ENCODE results near the gene RDH5.

The RDH5 gene

DNA sequence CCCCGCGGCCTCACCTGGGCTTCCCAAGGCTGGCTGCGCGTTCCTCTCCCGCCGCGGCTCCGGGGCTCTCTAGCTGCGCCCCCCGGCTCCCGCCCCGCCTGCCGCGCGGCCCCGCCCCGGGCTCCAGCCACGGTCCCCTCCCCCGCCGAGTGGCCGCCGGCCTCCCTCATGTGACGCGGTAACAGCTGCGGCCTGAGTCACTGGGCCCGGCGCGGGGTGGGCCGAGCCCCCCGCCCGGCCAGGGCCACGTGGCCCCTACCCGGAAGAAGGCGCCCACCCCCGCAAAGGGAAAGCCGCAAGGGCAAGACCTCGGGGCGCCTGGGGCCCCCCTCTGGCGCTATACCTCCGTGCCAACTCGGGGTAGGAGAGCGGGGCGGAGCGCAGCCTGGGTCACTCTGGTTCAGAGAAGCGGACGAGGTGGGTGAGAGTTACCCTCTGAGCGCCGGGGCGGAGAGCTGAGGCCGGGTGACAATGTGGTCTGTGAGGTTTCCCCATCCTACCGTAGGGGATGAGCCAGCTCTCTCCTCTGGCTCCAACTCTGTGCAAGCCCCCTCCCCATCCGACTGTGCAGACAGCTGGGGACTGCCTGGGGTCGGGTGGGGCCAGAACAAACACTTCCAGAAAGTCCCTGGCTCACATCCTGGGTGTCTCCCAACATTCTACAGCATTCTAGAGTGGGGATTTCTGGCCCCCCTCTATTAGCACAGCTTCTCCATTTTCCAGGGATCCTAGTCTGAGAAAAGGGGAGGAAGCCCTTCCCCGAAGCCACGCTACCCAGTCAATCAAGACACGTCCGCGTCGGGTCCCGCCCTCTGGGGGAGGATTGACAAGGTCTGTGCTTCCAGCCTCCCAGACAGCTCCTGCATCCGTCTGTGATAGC lies 9.0 kb downstream of the RDH5 start, which contains the start of gene CD63:
CD63 (minus strand) TSS at position 71 of the 880 bp plus-strand sequence. CDS start 668 bp downstream, outside the sequence.
- peak; percentile 21 for DNase-seq (ENCODE audit: low spot score)

DNA sequence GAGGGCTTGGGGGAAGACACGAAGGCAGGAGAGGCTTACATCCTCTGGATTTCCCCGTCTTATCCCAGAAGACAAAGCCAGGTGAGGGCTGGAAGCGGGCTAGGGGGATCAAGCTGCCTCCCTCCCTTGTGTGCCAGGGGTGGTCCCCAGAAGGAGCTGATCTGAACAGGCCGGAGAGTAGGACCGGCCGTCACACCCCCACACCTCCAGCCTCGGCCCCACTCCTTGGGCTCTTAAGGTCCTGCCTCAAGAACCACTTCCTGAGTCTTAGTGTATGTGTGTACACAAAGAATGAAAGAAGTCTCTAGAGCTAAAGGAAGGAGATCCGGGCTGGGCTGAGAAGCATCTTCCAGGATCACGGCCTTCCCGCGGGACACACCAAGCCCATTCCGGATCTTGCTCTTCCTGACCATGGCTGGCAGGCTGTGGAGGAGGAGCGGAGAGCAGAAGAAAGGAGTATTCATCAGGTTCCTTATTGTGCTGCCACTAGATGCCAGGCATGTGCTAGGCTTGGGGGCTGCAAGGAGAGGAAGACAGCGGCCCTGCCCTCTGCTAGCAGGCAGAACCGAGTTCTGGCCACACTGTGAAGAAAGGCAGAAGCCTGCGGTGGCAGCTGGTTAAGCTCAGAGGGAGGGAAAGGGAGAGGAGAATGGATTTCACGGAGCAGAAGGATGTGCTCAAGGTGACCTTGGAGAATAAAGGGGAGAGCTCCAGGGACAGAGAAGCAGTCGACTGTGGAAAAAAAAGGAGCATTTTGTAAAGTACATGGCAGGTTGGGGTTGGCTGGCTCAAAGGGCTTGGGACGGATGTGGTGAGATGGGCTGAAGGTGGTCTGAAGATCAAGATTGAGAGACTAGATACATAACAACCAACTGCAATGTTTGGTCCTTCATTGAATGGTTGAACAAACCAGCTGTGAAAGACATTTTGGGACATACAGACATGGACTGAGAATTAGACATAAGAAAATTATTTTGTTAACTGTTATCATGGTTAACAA lies 9.9 kb downstream of the RDH5 start:
- no peak for DNase-seq (ENCODE audit: low spot score)

DNA sequence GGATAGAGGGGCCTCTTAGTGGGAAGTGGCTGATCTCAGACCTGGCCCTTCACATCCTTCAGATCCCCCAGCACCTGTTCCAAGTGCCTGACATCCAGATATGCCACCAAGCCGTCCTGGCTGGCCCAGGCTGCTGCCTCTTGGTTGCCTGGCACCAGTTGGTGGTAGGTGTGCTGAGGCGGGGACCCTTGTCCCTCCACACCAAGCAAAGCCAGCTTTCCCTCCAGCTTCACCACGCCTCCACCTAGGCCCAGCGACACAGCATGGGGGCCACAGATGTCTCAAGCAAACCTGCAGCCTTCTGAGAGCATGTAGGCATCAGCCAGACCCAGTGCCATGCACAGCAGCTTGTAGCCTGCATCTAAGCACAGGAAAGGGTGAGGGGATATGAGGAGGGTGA lies 12.1 kb downstream of the RDH5 start:
- no peak for DNase-seq (ENCODE audit: low spot score)

DNA sequence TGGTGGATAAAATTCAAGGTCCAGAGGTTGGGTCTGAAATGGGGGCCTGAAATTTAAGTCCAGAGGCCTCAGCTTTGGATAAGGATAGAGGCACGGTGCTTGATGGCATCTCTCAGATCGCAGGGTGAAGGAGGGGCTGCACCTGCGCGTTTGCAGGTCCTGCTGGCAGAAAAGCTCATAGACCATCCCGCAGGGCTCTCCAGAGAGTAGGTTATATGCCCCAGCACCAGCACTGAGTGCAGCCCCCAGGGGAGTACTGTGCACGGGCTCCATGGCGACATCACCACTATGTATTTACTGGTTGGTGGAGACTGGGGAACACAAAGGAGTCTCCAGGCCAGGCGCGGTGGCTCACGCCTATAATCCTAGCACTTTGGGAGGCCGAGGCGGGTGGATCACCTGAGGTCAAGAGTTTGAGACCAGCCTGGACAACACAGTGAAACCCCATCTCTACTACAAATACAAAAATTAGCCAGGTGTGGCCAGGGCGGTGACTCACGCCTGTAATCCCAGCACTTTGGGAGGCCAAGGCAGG lies 12.9 kb downstream of the RDH5 start:
- no peak for DNase-seq (ENCODE audit: low spot score)

DNA sequence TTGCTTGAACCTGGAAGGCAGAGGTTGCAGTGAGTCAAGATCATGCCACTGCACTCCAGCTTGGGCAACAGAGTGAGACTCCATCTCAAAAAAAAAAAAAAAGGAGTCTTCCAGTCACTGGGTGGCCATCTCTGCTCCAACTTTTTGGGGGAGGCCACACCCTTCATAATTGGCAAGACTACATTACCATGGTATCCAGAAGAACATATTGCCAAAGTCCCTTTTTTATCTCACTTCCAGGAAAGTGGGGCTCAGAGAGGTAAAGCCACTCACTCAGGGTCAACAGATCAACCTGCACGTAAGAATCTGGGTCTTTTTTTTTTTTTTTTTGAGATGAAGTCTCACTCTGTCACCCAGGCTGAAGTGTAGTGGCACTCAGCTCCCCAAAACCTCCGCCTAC lies 13.7 kb downstream of the RDH5 start:
- no peak for DNase-seq (ENCODE audit: low spot score)

DNA sequence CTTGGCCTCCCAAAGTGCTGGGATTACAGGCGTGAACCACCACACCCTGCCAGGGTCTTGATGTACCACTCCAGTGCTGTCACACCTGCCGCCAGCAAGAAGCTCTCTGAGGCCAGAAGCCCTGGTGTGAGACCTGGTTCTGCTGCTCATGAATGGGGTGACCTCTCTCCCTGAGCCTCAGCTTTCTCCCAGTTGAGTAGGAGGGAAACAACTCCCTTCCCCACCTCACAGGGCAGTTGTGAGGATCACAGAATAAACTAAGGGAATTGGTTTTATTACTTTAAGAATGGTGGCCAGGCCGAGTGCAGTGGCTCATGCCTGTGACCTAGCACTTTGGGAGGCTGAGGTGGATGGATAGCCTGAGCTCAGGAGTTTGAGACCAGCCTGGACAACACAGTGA lies 14.4 kb downstream of the RDH5 start:
- DNase-seq (ENCODE audit: low spot score): no peak

DNA sequence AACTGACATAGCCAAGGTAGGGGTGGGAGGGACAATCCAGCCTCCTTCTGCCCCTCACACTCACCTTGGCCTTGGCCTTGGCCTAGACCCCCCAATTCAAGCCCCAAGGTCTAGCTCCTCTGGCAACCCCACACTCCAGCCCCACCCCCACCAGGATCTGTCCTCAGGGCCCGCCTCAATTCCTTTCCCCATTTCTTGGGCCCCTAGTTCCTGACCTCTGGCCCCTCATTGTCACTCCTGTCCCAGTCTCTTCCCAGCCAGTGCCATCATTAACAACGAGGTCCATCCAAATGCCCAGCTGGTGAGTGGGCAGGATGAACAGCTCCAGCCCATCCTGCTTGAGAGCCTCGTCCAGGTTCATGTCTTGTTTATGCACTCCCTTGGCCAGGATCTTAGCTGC lies 15.9 kb downstream of the RDH5 start:
- DNase-seq (ENCODE audit: low spot score): no peak

DNA sequence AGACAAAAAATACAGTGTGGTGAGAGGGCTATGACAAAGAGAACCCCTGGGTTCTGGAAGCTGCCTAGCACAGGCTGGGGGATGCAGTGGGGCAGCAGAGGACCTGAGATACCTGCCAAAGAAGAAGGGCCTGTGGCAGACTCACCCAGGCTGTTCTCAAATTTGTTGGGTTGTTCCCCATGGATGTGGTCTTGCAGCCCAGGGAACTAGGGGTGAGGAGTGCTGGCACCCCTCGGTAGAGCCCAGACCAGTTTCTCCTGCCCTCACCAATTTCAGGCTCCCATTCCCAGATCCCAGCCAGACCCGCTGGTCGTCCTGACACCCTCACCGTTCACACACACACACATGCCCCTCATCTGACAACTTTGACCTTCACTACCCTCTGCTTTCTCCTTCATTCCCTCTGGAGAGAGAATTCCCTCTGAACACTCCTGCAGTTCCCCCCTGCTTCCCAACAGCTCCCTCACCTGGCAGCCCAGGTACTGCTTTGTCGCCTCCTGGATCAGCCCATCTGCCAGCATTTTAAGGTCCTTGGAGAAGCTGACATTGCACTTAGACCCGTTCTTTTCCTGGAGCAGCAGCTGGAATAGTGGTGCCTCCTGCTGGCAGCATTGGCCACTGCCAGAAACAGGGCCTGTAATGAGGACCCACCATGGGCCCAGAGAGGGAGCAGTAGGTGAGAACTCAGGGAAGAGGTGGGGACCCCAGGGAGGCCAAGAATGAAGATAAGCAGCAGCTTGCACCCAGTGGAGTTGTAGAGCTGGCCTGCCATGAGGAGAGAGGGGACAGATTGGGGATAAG lies 16.8 kb downstream of the RDH5 start:
- peak; percentile 50 for DNase-seq (ENCODE audit: low spot score)

DNA sequence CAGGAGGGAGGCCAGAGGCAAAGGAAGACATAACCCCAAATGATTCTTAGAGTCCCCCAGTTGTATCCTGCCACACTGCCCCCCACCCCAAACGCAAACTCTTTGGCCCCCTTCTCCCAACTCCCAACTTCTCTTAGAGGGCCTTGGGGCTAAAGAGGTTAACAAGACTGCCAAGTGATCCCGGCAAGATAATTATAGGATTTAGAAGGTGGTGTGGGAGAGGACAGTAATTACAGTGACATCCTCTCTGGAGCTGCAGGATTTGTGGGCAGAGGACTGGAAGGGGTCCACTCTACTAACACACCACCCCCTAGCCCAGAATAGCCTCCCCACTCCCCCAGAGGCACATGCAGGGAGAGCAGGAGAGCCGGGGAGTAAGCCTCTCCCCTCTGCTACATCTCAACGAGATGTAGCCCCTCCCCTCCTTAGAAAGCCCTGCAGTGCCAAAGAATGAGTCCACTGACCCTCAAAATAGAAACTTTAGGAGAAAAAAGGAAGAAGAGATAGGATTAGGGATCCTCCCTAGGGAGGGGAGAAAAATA lies 17.5 kb downstream of the RDH5 start:
- no peak for DNase-seq (ENCODE audit: low spot score)

DNA sequence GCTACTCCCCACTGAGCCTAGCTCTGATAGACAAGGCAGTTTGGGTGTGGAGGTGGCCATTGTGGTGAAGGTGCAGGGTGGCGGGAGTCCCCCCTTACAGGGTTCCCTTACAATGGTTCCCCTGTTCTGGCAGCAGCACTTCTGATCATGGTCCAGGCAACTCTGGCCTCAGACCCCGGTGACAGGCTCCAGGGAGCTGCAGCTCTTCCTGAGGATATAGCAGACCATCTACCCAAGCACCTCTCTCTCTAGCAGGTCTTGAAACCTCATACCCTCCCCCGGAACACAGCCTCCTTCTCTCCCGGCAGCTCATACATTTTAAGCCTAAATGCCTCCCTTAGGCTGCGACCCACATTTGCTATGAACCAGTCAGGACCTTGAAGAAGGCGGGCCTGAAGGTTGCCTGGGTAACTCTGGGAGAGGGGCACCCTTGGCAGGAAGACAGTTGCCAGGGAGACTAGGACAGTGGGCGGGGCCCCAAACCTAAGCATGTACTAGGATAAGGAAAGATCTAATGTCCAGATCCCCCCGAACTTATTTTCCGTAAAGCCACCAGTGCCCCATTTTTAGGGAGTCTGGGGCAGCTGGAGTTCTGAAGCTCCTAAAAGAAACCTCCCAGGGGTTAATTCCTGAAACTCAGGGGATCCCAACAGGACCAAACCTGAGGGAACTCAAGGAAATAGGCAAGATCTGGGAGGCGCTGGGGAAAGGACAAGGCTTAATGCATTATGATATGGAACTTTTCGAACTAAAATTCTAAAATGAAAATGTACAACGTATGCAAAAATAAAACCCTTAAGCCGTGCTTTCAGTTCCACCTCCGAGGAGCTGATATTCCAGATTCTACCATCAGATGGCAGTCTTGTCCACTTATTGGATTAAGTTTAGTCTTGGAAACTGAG lies 18.2 kb downstream of the RDH5 start:
- peak; percentile 88 for DNase-seq (ENCODE audit: low spot score)

DNA sequence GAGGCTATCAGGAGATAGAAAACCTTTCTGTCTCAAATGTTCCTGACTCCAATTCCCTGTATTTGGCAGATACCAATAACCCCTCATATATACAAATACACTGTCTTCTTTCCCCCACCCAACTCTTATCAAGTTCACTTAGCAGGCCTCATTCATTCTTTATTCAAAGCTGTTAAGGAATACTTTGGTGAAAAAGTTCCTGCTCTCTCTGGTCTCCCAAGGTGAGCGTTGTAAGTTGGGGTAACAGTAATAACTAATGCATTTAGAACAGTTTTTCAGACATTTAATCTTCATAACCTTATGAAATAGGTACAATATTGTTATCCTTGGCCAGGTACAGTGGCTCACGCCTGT lies 18.8 kb downstream of the RDH5 start:
- DNase-seq (ENCODE audit: low spot score): no peak

DNA sequence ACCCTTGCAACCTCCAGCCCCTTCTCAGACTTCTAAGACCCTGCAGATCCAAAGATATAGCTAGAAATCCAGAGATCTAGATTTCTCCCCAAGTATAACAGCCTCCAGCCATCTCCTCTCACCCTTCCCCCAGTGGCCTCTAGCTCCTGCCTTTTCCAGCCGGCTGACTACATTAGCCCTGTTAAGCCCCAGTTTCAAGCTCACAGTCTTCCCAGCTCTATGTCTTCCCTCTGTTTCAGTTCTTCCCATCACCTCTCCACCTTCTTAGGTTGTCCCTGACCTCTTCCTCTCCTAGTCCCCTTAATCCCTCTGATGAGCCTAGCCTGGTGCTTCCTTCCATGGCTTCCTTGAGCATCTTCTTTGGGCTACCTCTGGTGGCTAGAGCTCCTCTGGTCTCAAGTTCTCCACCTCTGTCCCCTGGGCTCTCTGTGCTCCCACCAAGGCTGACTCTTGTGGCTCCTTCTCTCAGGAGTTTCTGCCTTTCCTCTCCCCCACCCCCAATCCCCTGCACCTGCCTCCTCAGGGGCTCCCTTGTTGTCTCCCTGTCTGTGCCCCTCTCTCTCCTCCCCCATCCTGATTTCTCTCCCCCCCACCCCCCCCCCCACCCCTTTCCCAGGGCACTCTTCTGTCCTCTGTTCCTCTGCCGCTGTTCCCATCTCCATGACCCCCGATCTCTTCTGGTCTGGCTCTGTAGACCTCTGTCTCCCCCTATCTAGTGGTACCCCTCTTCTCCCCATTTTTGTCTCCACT lies 21.9 kb downstream of the RDH5 start:
- DNase-seq (ENCODE audit: low spot score): no peak

DNA sequence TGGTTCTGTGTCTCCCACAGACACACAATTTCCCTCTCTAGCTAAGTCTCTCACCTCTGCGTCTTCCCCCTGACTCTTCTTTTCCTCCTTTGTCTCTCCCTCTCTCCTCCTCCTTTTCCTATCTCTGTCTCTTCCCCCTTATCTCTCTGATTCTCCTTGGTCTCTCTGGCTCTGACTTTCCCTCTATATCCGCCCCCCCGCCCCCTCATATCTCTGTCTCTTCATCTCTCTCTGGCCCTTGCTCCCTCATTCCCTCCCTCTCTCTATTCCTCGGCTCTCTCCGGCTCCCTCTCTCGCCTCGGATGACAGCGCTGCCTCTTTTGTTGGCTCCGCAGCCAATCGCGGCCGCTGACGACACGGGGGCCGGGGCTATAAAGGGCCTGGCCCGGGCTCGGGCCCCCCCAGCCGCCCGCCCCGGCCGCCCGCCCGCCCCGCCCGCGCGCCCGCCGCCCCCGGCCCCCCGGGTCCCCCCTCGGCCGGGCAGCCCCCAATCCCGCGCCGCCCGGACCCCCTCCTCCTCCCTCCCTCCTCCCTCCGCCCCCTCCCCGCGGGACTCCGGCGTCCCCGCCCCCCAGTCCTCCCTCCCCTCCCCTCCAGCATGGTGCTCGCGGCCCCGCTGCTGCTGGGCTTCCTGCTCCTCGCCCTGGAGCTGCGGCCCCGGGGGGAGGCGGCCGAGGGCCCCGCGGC lies 22.7 kb downstream of the RDH5 start, which contains the start of gene GDF11:
GDF11 (plus strand) TSS at position 404 of the 687 bp plus-strand sequence; CDS start at position 599, 195 bp downstream.
- DNase-seq (ENCODE audit: low spot score): no peak

DNA sequence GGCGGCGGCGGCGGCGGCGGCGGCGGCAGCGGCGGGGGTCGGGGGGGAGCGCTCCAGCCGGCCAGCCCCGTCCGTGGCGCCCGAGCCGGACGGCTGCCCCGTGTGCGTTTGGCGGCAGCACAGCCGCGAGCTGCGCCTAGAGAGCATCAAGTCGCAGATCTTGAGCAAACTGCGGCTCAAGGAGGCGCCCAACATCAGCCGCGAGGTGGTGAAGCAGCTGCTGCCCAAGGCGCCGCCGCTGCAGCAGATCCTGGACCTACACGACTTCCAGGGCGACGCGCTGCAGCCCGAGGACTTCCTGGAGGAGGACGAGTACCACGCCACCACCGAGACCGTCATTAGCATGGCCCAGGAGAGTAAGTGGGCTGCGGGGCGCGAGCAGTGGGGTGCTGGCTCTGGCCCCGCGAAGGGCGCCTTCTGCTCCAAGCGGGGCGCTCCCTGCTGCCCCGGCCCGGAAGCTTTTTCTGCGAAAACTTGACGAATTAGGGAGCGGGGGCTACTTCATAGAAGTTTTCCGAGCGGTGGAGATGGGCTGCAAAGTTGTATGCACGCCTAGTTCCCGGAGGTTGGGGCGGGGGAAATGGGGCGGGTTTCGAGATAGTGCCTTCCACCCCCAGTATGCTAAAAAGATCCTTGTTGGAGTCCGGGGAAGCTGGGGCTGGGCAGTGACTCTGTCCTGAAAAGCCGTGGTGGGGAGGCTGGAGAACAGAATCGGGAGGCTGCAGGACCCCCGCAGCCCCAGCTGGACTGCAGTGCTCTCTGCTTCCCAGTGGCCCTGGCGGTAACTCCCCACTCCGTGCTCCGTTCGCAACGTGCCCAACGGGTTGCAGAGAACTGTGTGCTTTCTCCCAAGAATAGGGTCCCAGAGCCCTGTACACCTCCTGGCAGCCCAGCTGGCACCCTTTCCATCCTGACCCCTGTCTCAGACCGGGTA lies 23.5 kb downstream of the RDH5 start:
- DNase-seq (ENCODE audit: low spot score): no peak

DNA sequence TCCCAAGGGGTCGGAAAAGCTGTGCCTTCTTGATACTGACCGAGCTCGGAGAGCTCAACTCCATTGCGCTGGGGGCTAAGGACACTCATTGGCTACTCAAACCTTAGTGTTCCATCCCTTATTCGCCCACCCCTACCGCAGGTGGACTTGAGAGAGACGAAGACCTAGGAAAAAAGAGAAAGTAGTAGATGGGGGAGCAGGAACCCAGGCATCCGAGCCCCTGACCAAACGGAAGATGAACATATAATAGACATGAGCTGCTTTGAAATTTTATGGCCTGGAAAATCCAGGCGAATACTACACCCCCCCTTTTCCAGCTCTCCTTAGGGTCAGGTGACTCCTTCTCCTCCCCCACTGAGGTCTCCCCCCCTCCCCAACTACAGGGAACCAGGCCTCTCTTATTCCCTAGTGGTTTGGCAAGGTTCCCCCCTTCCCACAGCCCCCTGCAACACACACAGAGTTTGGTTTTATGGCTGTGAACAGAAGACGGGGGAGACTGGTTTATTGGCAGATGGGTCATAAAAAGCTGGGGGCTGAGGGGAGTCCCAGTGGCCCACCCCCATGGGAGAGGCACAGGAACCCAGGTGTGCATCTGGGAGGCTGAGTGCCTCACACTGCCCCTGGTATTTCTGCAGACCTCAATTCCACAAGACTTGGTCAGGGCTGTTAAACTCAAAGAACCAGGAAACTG lies 24.3 kb downstream of the RDH5 start:
- DNase-seq (ENCODE audit: low spot score): no peak

DNA sequence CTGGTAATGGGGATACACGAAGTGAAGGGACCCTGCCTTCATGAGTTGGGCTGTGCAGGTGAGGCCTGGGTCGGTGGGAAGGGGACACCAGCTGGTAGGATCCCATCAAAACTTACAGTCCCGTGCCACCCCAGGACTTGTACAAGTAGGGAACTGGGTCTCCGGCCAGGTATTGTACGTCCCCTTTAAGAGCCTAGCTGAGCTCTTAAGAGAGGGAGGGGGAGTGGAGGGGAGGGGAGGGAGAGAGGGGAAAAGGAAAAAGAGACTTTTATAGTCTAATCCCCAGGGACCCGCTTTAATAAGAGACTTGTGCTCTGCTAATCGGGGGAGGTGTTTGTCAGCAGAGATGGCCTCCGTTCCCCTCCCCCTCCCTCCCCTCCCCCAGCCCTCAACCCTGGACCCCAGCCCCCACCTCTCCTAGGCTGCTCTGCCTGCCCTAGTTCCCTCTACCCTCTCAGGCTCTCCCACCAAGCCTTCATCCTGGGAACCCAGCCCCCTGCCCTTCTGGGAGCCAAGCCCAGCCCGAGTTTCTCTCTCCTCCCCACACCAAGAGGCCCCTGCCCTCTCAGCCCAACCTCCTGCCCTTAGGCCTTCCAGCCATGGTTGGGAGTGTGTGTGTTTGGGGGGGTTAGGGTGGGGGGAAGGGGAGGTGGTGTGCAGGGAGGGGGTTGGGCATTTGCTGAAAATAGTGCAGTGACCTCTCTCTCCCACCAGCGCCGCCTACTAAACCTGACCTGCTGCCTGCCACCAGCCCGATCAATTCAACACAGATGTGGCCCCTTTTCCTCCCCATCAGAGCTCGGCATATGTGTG lies 25.4 kb downstream of the RDH5 start:
- DNase-seq (ENCODE audit: low spot score): no peak

All from hematopoietic multipotent progenitor cell treated with erythropoietin and hydrocortisone succinate and interleukin-3 and kit ligand, for 17 days (in vitro differentiated cells).